ENCODE measurements around the gene SNX7.

SNX7 gene

DNA sequence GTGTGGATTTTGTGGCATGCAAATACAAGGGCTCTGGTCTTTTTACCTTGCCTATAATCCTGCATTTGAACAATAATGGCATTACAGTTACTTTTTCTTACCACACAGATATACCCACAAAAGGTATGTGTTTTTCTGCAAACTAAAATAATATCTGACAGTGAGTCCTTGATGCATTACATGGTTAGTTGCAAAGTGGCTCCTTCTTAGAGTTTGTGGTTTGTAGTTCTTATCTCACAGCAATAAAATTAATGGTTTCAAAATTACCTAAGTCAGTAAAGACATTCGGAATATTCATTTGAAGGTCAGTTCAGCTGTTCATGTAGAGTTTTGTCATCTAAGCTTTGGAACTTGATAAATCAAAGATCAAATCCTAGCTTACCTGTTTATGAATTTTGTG, 43.5 kb downstream of the SNX7 start:
- no peak overlapping the region for H3K4me3 ChIP-seq (replicated peaks; ENCODE audit: low read depth, low read length)
- TF ChIP-seq, protein P1, sequence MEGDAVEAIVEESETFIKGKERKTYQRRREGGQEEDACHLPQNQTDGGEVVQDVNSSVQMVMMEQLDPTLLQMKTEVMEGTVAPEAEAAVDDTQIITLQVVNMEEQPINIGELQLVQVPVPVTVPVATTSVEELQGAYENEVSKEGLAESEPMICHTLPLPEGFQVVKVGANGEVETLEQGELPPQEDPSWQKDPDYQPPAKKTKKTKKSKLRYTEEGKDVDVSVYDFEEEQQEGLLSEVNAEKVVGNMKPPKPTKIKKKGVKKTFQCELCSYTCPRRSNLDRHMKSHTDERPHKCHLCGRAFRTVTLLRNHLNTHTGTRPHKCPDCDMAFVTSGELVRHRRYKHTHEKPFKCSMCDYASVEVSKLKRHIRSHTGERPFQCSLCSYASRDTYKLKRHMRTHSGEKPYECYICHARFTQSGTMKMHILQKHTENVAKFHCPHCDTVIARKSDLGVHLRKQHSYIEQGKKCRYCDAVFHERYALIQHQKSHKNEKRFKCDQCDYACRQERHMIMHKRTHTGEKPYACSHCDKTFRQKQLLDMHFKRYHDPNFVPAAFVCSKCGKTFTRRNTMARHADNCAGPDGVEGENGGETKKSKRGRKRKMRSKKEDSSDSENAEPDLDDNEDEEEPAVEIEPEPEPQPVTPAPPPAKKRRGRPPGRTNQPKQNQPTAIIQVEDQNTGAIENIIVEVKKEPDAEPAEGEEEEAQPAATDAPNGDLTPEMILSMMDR (IDR thresholded peaks at IDR 0.05; ENCODE audit: low read length, missing control alignments) = no peak
- DNase-seq (ENCODE audit: low read depth) = no peak

DNA sequence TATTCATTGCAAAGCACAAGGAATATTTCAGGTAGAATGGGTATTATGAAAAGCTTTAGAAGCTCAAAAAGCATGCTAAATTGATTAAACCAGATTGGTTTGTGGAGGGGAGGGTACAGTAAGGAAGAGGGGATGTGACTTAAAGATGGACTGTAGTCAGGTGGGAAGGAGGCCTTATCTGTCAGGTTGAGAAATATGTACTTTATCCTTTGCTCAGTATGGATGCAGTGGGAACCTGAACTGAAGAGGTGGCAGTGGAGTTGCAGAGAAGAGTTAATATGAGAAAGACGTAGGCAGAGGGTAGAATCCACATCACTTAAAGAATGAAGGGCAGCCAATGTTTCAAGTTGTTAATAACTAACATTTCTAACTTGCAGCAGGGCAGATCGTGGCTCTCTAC, 44.1 kb downstream of the SNX7 start:
- TF ChIP-seq, protein P1 (IDR thresholded peaks at IDR 0.05; ENCODE audit: low read length, missing control alignments) = no peak
- DNase-seq (ENCODE audit: low read depth) = no peak
- H3K4me3 ChIP-seq (replicated peaks; ENCODE audit: low read depth, low read length) = no peak overlapping the region

- H3K4me3 ChIP-seq (replicated peaks; ENCODE audit: low read depth, low read length) = no peak overlapping the region
- TF ChIP-seq, protein P1 (IDR thresholded peaks at IDR 0.05; ENCODE audit: low read length, missing control alignments) = no peak
- DNase-seq (ENCODE audit: low read depth) = no peak
Measured at GRCh38 chr1:98706173-98706843, 44.8 kb downstream of the SNX7 start.

- no peak overlapping the region for H3K4me3 ChIP-seq (replicated peaks; ENCODE audit: low read depth, low read length)
- TF ChIP-seq, protein P1 (IDR thresholded peaks at IDR 0.05; ENCODE audit: low read length, missing control alignments) = no peak
- DNase-seq (ENCODE audit: low read depth) = no peak
Measured at GRCh38 chr1:98707556-98707955, 46.0 kb downstream of the SNX7 start.

- no peak overlapping the region for H3K4me3 ChIP-seq (replicated peaks; ENCODE audit: low read depth, low read length)
- TF ChIP-seq, protein P1 (IDR thresholded peaks at IDR 0.05; ENCODE audit: low read length, missing control alignments) = no peak
- no peak for DNase-seq (ENCODE audit: low read depth)
Measured at GRCh38 chr1:98709906-98710305, 48.4 kb downstream of the SNX7 start.

- TF ChIP-seq, protein P1 (IDR thresholded peaks at IDR 0.05; ENCODE audit: low read length, missing control alignments) = no peak
- no peak overlapping the region for H3K4me3 ChIP-seq (replicated peaks; ENCODE audit: low read depth, low read length)
- DNase-seq (ENCODE audit: low read depth) = no peak
Measured at GRCh38 chr1:98723574-98723973, 62.1 kb downstream of the SNX7 start.

Measured in fibroblast of pulmonary artery (primary cell).